Osteocyte (in vitro differentiated cells): ENCODE data around the gene LRG1. TPM values are rescaled to one million over a fixed set of nuclear protein-coding genes. Genes with fewer than 3 reads are reported as not detected.
A peak's percentile ranks its signal among the peaks of the same experiment; 100 is the strongest.

Experiments
- DNase-seq: peaks from one replicate; pipeline ENCODE4 v3.0.0; 2021; ENCODE audit warnings: mixed read lengths; ENCODE audit not compliant: unreplicated experiment; ENCODE audit errors: extremely low spot score
- H3K27ac Mint-ChIP-seq: one replicate; pipeline ENCODE4 v1.8.0; 2021; ENCODE audit warnings: mild to moderate bottlenecking, mixed read lengths; ENCODE audit not compliant: unreplicated experiment
- H3K27me3 Mint-ChIP-seq: one replicate; pipeline ENCODE4 v1.8.0; 2021; ENCODE audit warnings: mixed read lengths; ENCODE audit not compliant: unreplicated experiment
- H3K36me3 Mint-ChIP-seq: one replicate; pipeline ENCODE4 v1.8.0; 2021; ENCODE audit warnings: mixed read lengths; ENCODE audit not compliant: unreplicated experiment
- H3K4me1 Mint-ChIP-seq: one replicate; pipeline ENCODE4 v1.8.0; 2021; ENCODE audit warnings: mixed read lengths; ENCODE audit not compliant: unreplicated experiment
- H3K4me3 Mint-ChIP-seq: one replicate; pipeline ENCODE4 v1.8.0; 2021; ENCODE audit warnings: mild to moderate bottlenecking, moderate library complexity, mixed read lengths; ENCODE audit not compliant: unreplicated experiment
- H3K9me3 Mint-ChIP-seq: one replicate; pipeline ENCODE4 v1.8.0; 2021; ENCODE audit warnings: mixed read lengths; ENCODE audit not compliant: unreplicated experiment
- CTCF ChIP-seq: fragments of 200-600 bp; sonication (generic); IDR thresholded peaks from 2 replicates; pipeline ENCODE4 v1.5.0; 2021; ENCODE audit warnings: antibody characterized with exemption, mild to moderate bottlenecking, moderate library complexity
- total RNA-seq: library from RNA; stranded (reverse); gene quantifications from 2 replicates; pipeline ENCODE4 v1.2.1, GENCODE V29; 2021

Gene LRG1
- total RNA-seq, 1 donor from 2014 or later: not detected

- no peaks in the 10 kb centered on the region for H3K27me3 Mint-ChIP-seq
- no peak overlapping the region for H3K27ac Mint-ChIP-seq
- no peaks in the 10 kb centered on the region for H3K36me3 Mint-ChIP-seq
- H3K9me3 Mint-ChIP-seq: no peaks in the 10 kb centered on the region
- peaks cover 5% of the 10 kb centered on the region for H3K4me1 Mint-ChIP-seq
- peak; percentile 75 for TF ChIP-seq CTCF
- DNase-seq: no peak
- H3K4me3 Mint-ChIP-seq: no peak overlapping the region
These were observed 14.9 kb downstream of the LRG1 start for GRCh38 chr19:4524808-4525562.

DNA sequence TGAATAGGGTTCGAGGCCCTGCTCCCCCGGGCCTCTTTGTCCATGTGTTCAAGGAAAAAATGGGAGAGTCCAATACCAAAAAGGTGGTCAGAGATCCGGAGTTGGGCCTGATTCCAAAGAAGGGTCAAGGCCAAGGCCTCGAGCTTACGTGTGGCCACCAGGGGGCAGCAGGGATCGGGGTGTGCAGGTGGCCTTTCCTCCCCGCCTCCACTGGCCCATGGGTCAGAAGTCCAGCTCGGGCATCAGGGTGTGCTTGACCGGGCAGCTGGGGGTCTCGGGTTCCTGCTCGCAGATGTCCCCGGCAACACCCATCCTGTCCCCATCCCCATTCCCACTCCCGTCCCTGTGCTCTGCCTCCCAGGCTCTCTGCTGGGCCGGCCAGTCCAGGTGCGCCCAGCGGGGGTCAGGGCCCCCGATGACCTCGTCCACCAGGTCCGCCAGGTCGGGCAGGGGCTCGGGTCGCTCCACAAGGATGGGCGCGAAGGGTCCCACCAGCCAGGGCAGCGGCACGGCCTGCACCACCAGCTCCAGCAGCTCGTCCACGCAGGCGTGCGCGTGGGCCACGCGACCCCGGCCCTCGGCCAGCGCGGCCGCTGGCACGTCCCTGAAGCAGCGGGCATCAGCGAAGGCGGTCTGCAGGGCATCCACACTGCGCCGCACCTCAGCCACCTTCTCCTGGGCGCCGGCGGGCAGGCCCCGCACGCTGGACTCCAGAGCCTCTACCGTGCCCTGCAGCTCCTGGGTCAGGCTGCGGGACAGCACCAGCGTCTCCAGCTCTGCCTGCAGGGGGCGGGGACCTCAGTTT, 16.3 kb downstream of the LRG1 start:
- no peak overlapping the region for H3K4me3 Mint-ChIP-seq
- no peak for DNase-seq
- peak; percentile 64 for TF ChIP-seq CTCF

GRCh38 chr19:4522291-4523002, 17.4 kb downstream of the LRG1 start:
- no peaks in the 10 kb centered on the region for H3K27me3 Mint-ChIP-seq
- no peak for TF ChIP-seq CTCF
- no peaks in the 10 kb centered on the region for H3K9me3 Mint-ChIP-seq
- peaks cover 5% of the 10 kb centered on the region for H3K4me1 Mint-ChIP-seq
- no peak overlapping the region for H3K27ac Mint-ChIP-seq
- DNase-seq: no peak
- H3K36me3 Mint-ChIP-seq: no peaks in the 10 kb centered on the region
- H3K4me3 Mint-ChIP-seq: no peak overlapping the region

More for the DNA sequence above, 16.3 kb downstream of the LRG1 start:
- Mint-ChIP-seq H3K27ac (no peak overlapping the region), H3K4me1 (peaks cover 5% of the 10 kb centered on the region), H3K9me3 (no peaks in the 10 kb centered on the region), H3K27me3 (no peaks in the 10 kb centered on the region), H3K36me3 (no peaks in the 10 kb centered on the region)

DNA sequence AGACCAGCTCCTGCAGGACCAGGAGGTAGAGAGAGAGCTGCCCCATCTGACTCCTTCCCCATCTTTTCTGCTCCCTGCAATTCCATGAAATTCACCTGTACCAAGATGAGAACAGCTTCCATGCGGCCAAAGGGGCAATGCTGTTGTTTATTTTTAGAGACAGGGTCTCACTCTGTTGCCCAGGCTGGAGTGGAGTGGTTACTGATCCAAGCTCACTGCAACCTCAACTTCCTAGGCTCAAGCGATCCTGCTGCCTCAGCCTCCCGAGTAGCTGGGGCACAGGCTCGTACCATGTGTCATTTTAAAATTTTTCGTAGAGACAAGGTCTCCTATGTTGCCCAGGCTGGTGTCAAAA, 18.0 kb downstream of the LRG1 start:
- H3K4me3 Mint-ChIP-seq: no peak overlapping the region
- no peaks in the 10 kb centered on the region for H3K36me3 Mint-ChIP-seq
- TF ChIP-seq CTCF: no peak
- H3K27ac Mint-ChIP-seq: no peak overlapping the region
- no peak for DNase-seq
- H3K9me3 Mint-ChIP-seq: no peaks in the 10 kb centered on the region
- peaks cover 5% of the 10 kb centered on the region for H3K4me1 Mint-ChIP-seq
- no peaks in the 10 kb centered on the region for H3K27me3 Mint-ChIP-seq
